Uterus (tissue), 4 donors: ENCODE results near the gene NKAIN2. TPM values are rescaled to one million over a fixed set of nuclear protein-coding genes. Genes with fewer than 3 reads are reported as not detected.

ENCODE experiments used
- DNase-seq, 2 donors: peaks; one replicate each; pipeline ENCODE4 v3.0.0-alpha.2; 2019 to 2020
- H3K27ac ChIP-seq, 2 donors: fragments of 200-600 bp; sonication (generic); 1 replicate in 1 of 2; 2 replicates in 1 of 2; pipeline ENCODE4 v1.5.1; 2016 to 2018
- H3K27me3 ChIP-seq, 2 donors: fragments of 200-600 bp; sonication (generic); one replicate each; pipeline ENCODE4 v1.5.1; 2018 to 2019; ENCODE audit warnings: control low read depth in 1 of 2
- H3K36me3 ChIP-seq, 2 donors: fragments of 200-600 bp; sonication (generic); one replicate each; pipeline ENCODE4 v1.5.1; 2019; ENCODE audit warnings: control low read depth in 1 of 2
- H3K4me1 ChIP-seq, 2 donors: fragments of 200-600 bp; sonication (generic); one replicate each; pipeline ENCODE4 v1.5.1; 2018 to 2019; ENCODE audit warnings: control low read depth in 1 of 2
- H3K4me3 ChIP-seq, 2 donors: fragments of 200-600 bp; sonication (generic); 1 replicate in 1 of 2; 2 replicates in 1 of 2; pipeline ENCODE4 v1.5.1; 2018 to 2019; ENCODE audit warnings: mild to moderate bottlenecking in 1 of 2
- H3K9me3 ChIP-seq, 2 donors: fragments of 200-600 bp; sonication (generic); one replicate each; pipeline ENCODE4 v1.5.1; 2019; ENCODE audit warnings: control low read depth in 1 of 2
- CTCF ChIP-seq, 4 experiments: fragments of 200-600 bp in 2 of 4; fragments of 450-650 bp in 2 of 4; sonication (generic) in 2 of 4; IDR thresholded peaks; one replicate each; pipeline ENCODE4 v1.5.1; 2016 to 2019; ENCODE audit warnings: antibody characterized with exemption in 4 of 4, mild to moderate bottlenecking in 2 of 4, moderate library complexity in 1 of 4
- POLR2A ChIP-seq, 2 donors: fragments of 450-650 bp; IDR thresholded peaks; one replicate each; pipeline ENCODE4 v1.6.1; 2016; ENCODE audit warnings: antibody characterized with exemption in 2 of 2, mild to moderate bottlenecking in 1 of 2, moderate library complexity in 1 of 2
- intact Hi-C: fragments of 100-400 bp; cut with DNase I; formaldehyde crosslinking; loops from one replicate; pipeline ENCODE4 v1.15.1; 2023; ENCODE audit warnings: low total_unique reads
- total RNA-seq, 4 donors: library from RNA; depleted of rRNA in 3 of 4; stranded (reverse); fragments of >200 nt in 3 of 4; gene quantifications; one replicate each; pipeline versions ENCODE4 v1.1.0 to v1.2.4, GENCODE V29; 2014 to 2023
- donor health status: DM: yes; HTN: yes; CAD: no.

Gene NKAIN2
- total RNA-seq, 4 donors from 2014 or later: 0.59 to 1.1 (median 1.0) TPM; not detected in 1

DNA sequence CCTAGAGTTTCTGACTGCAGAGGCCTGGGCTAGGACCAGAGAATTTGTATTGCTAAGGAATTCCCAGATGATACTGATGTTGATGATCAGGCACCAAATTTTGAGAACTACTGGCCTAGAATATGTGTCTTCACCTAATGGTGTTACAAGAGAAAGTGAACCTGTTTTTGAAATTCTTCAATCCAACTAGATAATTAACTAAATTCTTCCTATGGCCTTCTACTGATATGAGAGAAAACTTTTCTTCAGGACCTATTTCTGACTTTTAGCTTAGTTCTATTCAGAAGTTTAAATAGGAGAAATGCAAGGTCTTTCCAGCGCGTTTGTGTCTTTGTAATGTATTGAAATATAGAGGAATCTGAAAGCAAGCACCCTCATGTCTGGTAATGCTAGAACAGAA lies 7.3 kb downstream of the NKAIN2 start:
- no peaks in the 10 kb centered on the region for H3K4me1 ChIP-seq
- TF ChIP-seq CTCF (IDR thresholded peaks at IDR 0.05) (no peak), POLR2A (IDR thresholded peaks at IDR 0.05) (no peak)
- no peaks in the 10 kb centered on the region for H3K9me3 ChIP-seq
- no peaks in the 10 kb centered on the region for H3K36me3 ChIP-seq
- intact Hi-C loops: no loop called here
- no peak overlapping the region for H3K4me3 ChIP-seq
- peaks cover 0 to 15% of the 10 kb centered on the region in 2 donors for H3K27me3 ChIP-seq
- no peak overlapping the region for H3K27ac ChIP-seq
- DNase-seq: no peak

GRCh38 chr6:123811378-123811777 lies 7.7 kb downstream of the NKAIN2 start:
- Histone ChIP-seq H3K36me3 (no peaks in the 10 kb centered on the region), H3K4me1 (no peaks in the 10 kb centered on the region), H3K27ac (no peak overlapping the region), H3K9me3 (no peaks in the 10 kb centered on the region), H3K27me3 (peaks cover 0 to 11% of the 10 kb centered on the region in 2 donors), H3K4me3 (no peak overlapping the region)
- no peak for DNase-seq
- intact Hi-C loops: no loop called here
- TF ChIP-seq CTCF (IDR thresholded peaks at IDR 0.05) (no peak), POLR2A (IDR thresholded peaks at IDR 0.05) (no peak)

- Histone ChIP-seq H3K27me3 (peaks cover 0 to 5% of the 10 kb centered on the region in 2 donors), H3K4me3 (no peak overlapping the region), H3K36me3 (no peaks in the 10 kb centered on the region), H3K9me3 (no peaks in the 10 kb centered on the region), H3K27ac (no peak overlapping the region), H3K4me1 (no peaks in the 10 kb centered on the region)
- DNase-seq: no peak
- intact Hi-C loops: no loop called here
- TF ChIP-seq CTCF (IDR thresholded peaks at IDR 0.05) (no peak), POLR2A (IDR thresholded peaks at IDR 0.05) (no peak)
These were observed 9.0 kb downstream of the NKAIN2 start for GRCh38 chr6:123812621-123813020.

DNA sequence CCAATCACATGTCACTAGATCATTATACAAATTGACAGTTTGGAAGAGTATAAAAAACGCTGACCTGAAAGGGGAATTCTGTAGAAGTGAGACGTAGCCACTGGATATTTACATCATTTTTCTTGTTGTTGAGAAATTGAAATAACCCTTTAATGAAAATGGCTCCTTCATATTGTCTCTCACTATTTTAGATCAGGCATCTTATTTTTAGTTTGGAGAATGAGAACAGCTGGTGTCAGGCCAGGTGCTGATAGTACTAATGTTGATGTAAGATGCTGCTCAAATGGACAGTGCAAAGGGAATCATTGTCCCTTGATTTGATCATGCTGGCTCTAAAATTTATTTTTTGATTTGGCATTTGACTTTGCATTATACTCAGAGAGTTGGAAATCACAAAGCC lies 17.4 kb downstream of the NKAIN2 start:
- intact Hi-C loops: no loop called here
- Histone ChIP-seq H3K4me3 (no peak overlapping the region), H3K27me3 (no peaks in the 10 kb centered on the region), H3K36me3 (no peaks in the 10 kb centered on the region), H3K4me1 (no peaks in the 10 kb centered on the region), H3K9me3 (no peaks in the 10 kb centered on the region), H3K27ac (no peak overlapping the region)
- TF ChIP-seq CTCF (IDR thresholded peaks at IDR 0.05) (no peak), POLR2A (IDR thresholded peaks at IDR 0.05) (no peak)
- no peak for DNase-seq

DNA sequence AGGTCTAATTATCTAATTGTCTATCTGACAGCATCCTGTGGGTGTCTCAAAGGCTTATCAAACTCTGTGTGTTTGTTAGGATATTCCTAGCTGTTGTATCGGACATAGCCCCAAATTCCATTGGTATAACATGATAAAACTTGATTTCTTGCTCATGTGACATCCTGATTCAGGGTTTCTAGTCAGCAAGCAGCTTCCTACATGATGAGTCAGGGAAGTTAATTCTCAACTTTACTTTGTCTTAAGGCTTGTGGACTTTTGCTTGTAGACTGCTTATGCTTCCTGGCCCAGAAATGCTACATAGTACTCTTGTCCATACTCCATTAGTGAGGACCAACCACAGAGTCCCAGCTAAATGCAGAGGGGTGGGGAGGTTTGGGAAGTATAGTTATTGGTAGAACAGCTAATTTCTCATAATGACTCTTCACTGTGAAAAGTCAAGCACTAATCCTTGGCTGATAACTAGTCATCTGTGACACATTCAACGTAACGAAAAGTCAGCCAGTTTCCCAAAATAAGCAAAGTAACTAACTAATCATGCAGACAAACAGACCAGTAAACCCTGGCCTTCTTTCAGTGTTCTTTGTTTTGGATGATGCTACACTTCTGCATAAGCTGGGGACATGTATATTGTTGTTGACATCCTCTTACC lies 25.8 kb downstream of the NKAIN2 start:
- DNase-seq: no peak
- Histone ChIP-seq H3K9me3 (no peaks in the 10 kb centered on the region), H3K36me3 (no peaks in the 10 kb centered on the region), H3K4me1 (no peaks in the 10 kb centered on the region), H3K27ac (no peak overlapping the region), H3K4me3 (no peak overlapping the region), H3K27me3 (no peaks in the 10 kb centered on the region)
- intact Hi-C loops: no loop called here
- TF ChIP-seq CTCF (IDR thresholded peaks at IDR 0.05): no peak
